ENCODE results near the gene ZNF830. TPM values are rescaled to one million over a fixed set of nuclear protein-coding genes. Genes with fewer than 3 reads are reported as not detected.

ZNF830 gene
- total and polyA plus RNA-seq, 2 of the 13 experiments (the other 11 are each of a cell fraction or from before 2014, with no cell fraction given) = 6.1 to 19.0 TPM

DNA sequence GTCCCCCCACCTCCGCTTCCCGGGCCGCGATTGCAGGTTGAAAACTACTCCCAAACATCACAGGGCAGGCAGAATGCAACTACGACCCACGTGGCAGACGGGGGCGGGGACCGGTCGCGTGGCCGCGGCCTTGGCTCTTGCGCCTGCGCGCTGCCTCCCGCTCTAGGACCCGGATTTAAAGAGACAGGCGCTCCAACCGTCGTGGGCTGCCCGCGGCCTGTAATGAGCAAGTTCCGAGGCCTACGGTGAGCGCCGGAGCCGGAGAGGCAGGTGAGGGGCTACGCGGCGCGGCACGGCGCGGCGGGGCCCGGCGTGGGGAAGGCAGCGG is 19.0 kb downstream of the ZNF830 start, which contains the start of gene LIG3 (continued):
- TF ChIP-seq HNRNPUL1 (IDR thresholded peaks at IDR 0.05; ENCODE audit: low read depth, low read length) = no peak
- no peak for TF ChIP-seq ZNF326 (CRISPR knock-in tag; IDR thresholded peaks at IDR 0.05; ENCODE audit: borderline replicate concordance)
- TF ChIP-seq ZNF33A (CRISPR knock-in tag; IDR thresholded peaks at IDR 0.05; ENCODE audit: borderline replicate concordance) = no peak
- no peak for TF ChIP-seq KLF6 (CRISPR knock-in tag; IDR thresholded peaks at IDR 0.05)
- TF ChIP-seq ZNF572 (CRISPR knock-in tag; IDR thresholded peaks at IDR 0.05) = no peak
- TF ChIP-seq, protein P1, sequence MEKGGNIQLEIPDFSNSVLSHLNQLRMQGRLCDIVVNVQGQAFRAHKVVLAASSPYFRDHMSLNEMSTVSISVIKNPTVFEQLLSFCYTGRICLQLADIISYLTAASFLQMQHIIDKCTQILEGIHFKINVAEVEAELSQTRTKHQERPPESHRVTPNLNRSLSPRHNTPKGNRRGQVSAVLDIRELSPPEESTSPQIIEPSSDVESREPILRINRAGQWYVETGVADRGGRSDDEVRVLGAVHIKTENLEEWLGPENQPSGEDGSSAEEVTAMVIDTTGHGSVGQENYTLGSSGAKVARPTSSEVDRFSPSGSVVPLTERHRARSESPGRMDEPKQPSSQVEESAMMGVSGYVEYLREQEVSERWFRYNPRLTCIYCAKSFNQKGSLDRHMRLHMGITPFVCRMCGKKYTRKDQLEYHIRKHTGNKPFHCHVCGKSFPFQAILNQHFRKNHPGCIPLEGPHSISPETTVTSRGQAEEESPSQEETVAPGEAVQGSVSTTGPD (CRISPR knock-in tag; IDR thresholded peaks at IDR 0.05) = no peak
- peak; percentile 55; the same call in 1 of the 2 replicates for TF ChIP-seq ZNF724P (CRISPR knock-in tag; IDR thresholded peaks at IDR 0.05; ENCODE audit: borderline replicate concordance)
- TF ChIP-seq SMYD3 (CRISPR knock-in tag; IDR thresholded peaks at IDR 0.05) = no peak
- TF ChIP-seq, protein P2, sequence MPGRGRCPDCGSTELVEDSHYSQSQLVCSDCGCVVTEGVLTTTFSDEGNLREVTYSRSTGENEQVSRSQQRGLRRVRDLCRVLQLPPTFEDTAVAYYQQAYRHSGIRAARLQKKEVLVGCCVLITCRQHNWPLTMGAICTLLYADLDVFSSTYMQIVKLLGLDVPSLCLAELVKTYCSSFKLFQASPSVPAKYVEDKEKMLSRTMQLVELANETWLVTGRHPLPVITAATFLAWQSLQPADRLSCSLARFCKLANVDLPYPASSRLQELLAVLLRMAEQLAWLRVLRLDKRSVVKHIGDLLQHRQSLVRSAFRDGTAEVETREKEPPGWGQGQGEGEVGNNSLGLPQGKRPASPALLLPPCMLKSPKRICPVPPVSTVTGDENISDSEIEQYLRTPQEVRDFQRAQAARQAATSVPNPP (CRISPR knock-in tag; IDR thresholded peaks at IDR 0.05) = no peak
- TF ChIP-seq, protein P3, sequence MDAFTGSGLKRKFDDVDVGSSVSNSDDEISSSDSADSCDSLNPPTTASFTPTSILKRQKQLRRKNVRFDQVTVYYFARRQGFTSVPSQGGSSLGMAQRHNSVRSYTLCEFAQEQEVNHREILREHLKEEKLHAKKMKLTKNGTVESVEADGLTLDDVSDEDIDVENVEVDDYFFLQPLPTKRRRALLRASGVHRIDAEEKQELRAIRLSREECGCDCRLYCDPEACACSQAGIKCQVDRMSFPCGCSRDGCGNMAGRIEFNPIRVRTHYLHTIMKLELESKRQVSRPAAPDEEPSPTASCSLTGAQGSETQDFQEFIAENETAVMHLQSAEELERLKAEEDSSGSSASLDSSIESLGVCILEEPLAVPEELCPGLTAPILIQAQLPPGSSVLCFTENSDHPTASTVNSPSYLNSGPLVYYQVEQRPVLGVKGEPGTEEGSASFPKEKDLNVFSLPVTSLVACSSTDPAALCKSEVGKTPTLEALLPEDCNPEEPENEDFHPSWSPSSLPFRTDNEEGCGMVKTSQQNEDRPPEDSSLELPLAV (CRISPR knock-in tag; conservative IDR thresholded peaks at IDR 0.05; ENCODE audit: low read depth) = no peak; the same call in 1 of the 2 replicates
- TF ChIP-seq SOX5 (CRISPR knock-in tag; IDR thresholded peaks at IDR 0.05; ENCODE audit: borderline replicate concordance) = no peak
- no peak for TF ChIP-seq HNF4A (CRISPR knock-in tag; IDR thresholded peaks at IDR 0.05)
- TF ChIP-seq ZNF674 (CRISPR knock-in tag; IDR thresholded peaks at IDR 0.05; ENCODE audit: low read depth) = no peak
- no peak for TF ChIP-seq XBP1 (CRISPR knock-in tag; IDR thresholded peaks at IDR 0.05)
- TF ChIP-seq TCF7L2 (IDR thresholded peaks at IDR 0.05; ENCODE audit: low read depth, low read length) = no peak
- TF ChIP-seq, protein P4, sequence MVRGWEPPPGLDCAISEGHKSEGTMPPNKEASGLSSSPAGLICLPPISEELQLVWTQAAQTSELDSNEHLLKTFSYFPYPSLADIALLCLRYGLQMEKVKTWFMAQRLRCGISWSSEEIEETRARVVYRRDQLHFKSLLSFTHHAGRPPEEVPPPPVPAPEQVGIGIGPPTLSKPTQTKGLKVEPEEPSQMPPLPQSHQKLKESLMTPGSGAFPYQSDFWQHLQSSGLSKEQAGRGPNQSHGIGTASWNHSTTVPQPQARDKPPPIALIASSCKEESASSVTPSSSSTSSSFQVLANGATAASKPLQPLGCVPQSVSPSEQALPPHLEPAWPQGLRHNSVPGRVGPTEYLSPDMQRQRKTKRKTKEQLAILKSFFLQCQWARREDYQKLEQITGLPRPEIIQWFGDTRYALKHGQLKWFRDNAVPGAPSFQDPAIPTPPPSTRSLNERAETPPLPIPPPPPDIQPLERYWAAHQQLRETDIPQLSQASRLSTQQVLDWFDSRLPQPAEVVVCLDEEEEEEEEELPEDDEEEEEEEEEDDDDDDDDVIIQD (CRISPR knock-in tag; IDR thresholded peaks at IDR 0.05; ENCODE audit: low read depth) = peak; percentile 17; the same call in 1 of the 2 replicates
- TF ChIP-seq, protein P5, sequence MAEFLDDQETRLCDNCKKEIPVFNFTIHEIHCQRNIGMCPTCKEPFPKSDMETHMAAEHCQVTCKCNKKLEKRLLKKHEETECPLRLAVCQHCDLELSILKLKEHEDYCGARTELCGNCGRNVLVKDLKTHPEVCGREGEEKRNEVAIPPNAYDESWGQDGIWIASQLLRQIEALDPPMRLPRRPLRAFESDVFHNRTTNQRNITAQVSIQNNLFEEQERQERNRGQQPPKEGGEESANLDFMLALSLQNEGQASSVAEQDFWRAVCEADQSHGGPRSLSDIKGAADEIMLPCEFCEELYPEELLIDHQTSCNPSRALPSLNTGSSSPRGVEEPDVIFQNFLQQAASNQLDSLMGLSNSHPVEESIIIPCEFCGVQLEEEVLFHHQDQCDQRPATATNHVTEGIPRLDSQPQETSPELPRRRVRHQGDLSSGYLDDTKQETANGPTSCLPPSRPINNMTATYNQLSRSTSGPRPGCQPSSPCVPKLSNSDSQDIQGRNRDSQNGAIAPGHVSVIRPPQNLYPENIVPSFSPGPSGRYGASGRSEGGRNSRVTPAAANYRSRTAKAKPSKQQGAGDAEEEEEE (CRISPR knock-in tag; IDR thresholded peaks at IDR 0.05; ENCODE audit: borderline replicate concordance) = no peak
- TF ChIP-seq KDM3A (CRISPR knock-in tag; IDR thresholded peaks at IDR 0.05; ENCODE audit: low read depth) = no peak
- TF ChIP-seq RBM39 (IDR thresholded peaks at IDR 0.05; ENCODE audit: low read depth, low read length, poor library complexity, severe bottlenecking) = no peak
- TF ChIP-seq ZNF496 (CRISPR knock-in tag; IDR thresholded peaks at IDR 0.05; ENCODE audit: insufficient replicate concordance) = no peak
- no peak for TF ChIP-seq MAZ (IDR thresholded peaks at IDR 0.05; ENCODE audit: borderline replicate concordance, low read depth, low read length)
- TF ChIP-seq MAZ (CRISPR knock-in tag; IDR thresholded peaks at IDR 0.05; ENCODE audit: low read depth) = no peak; the same call in 1 of the 2 replicates
- TF ChIP-seq SATB2 (CRISPR knock-in tag; IDR thresholded peaks at IDR 0.05) = no peak
